Peyer's patch (tissue), 4 donors: ENCODE data around the gene IGLON5.

Experiments
- CTCF ChIP-seq, 6 experiments: fragments of 450-650 bp in 4 of 6; fragments of 200-600 bp in 2 of 6; sonication (generic) in 1 of 6; IDR thresholded peaks; one replicate each; pipeline ENCODE4 v1.5.1; 2017 to 2019; ENCODE audit warnings: antibody characterized with exemption in 6 of 6, mild to moderate bottlenecking in 3 of 6, moderate library complexity in 1 of 6
- POLR2A ChIP-seq, 2 donors: fragments of 450-650 bp; IDR thresholded peaks; one replicate each; pipeline ENCODE4 v1.5.1; 2017; ENCODE audit warnings: antibody characterized with exemption in 2 of 2, mild to moderate bottlenecking in 2 of 2, moderate library complexity in 2 of 2

GRCh38 chr19:51320280-51320657 is 8.8 kb downstream of the IGLON5 start:
- TF ChIP-seq CTCF (IDR thresholded peaks at IDR 0.05) (no peak), POLR2A (IDR thresholded peaks at IDR 0.05) (no peak)
